ENCODE measurements around the gene RASSF3. TPM values are rescaled to one million over a fixed set of nuclear protein-coding genes. Genes with fewer than 3 reads are reported as not detected.

Gene RASSF3
- total RNA-seq, 2 experiments from 2014 or later, result 16.3 to 49.9 TPM

- TF ChIP-seq, protein P1, sequence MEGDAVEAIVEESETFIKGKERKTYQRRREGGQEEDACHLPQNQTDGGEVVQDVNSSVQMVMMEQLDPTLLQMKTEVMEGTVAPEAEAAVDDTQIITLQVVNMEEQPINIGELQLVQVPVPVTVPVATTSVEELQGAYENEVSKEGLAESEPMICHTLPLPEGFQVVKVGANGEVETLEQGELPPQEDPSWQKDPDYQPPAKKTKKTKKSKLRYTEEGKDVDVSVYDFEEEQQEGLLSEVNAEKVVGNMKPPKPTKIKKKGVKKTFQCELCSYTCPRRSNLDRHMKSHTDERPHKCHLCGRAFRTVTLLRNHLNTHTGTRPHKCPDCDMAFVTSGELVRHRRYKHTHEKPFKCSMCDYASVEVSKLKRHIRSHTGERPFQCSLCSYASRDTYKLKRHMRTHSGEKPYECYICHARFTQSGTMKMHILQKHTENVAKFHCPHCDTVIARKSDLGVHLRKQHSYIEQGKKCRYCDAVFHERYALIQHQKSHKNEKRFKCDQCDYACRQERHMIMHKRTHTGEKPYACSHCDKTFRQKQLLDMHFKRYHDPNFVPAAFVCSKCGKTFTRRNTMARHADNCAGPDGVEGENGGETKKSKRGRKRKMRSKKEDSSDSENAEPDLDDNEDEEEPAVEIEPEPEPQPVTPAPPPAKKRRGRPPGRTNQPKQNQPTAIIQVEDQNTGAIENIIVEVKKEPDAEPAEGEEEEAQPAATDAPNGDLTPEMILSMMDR (conservative IDR thresholded peaks at IDR 0.05; ENCODE audit: low read length), result no peak
- no peak for TF ChIP-seq EZH2phosphoT487 (IDR thresholded peaks at IDR 0.05; ENCODE audit: borderline replicate concordance, low read depth, low read length)
- ChIA-PET POLR2A (interaction anchor here (1.1 to 2.1 kb wide), 2 partner anchors 14 to 120 kb away, joined by 4 read pairs; no protein-coding TSS in a partner anchor), CTCF (ENCODE audit: unreplicated experiment) (no interaction called here)
- Histone ChIP-seq H3K4me2 (ENCODE audit: low read length) (no peak overlapping the region), H3K9me3 (ENCODE audit: low read length) (no peaks in the 10 kb centered on the region), H3K4me3 (ENCODE audit: low read depth, low read length, poor library complexity, severe bottlenecking) (no peak overlapping the region), H3K4me1 (ENCODE audit: insufficient read depth, low read length, poor library complexity, severe bottlenecking) (no peaks in the 10 kb centered on the region), H3K36me3 (ENCODE audit: insufficient read depth, low read length) (peaks cover 83% of the 10 kb centered on the region), H4K20me1 (ENCODE audit: insufficient read depth, low read length) (no peaks in the 10 kb centered on the region), H3K9me2 (ENCODE audit: insufficient read depth, low read length) (no peaks in the 10 kb centered on the region), H3K79me2 (ENCODE audit: insufficient read depth, low read depth, low read length) (no peaks in the 10 kb centered on the region), H3K27ac (ENCODE audit: low read depth, low read length, poor library complexity, severe bottlenecking) (no peak overlapping the region), H2AFZ (ENCODE audit: low read length) (no peak overlapping the region)
- no peak for DNase-seq (ENCODE audit: low spot score)
- BruUV-seq (replicated peaks), result no TSS peak
- intact Hi-C loops (cut with micrococcal nuclease; ENCODE audit: unreplicated experiment), result no loop called here
Observed at GRCh38 chr12:64691227-64691794, 81.0 kb downstream of the RASSF3 start.

GRCh38 chr12:64691795-64692583 is 81.7 kb downstream of the RASSF3 start:
- no peak overlapping the region for H3K27ac ChIP-seq (ENCODE audit: low read depth, low read length, poor library complexity, severe bottlenecking)
- TF ChIP-seq EZH2phosphoT487 (IDR thresholded peaks at IDR 0.05; ENCODE audit: borderline replicate concordance, low read depth, low read length), result no peak
- TF ChIP-seq, protein P1 (conservative IDR thresholded peaks at IDR 0.05; ENCODE audit: low read length), result no peak
- no peaks in the 10 kb centered on the region for H3K79me2 ChIP-seq (ENCODE audit: insufficient read depth, low read depth, low read length)
- H3K4me1 ChIP-seq (ENCODE audit: insufficient read depth, low read length, poor library complexity, severe bottlenecking), result no peaks in the 10 kb centered on the region
- ChIA-PET CTCF (ENCODE audit: unreplicated experiment) (no interaction called here), POLR2A (interaction anchor here (0.7 to 2.1 kb wide), 4 partner anchors 15 to 120 kb away, joined by 3 to 4 read pairs (median 4); no protein-coding TSS in a partner anchor)
- H3K9me2 ChIP-seq (ENCODE audit: insufficient read depth, low read length), result no peaks in the 10 kb centered on the region
- BruUV-seq (replicated peaks), result no TSS peak
- intact Hi-C loops (cut with micrococcal nuclease; ENCODE audit: unreplicated experiment), result no loop called here
- no peak overlapping the region for H2AFZ ChIP-seq (ENCODE audit: low read length)
- peaks cover 83% of the 10 kb centered on the region for H3K36me3 ChIP-seq (ENCODE audit: insufficient read depth, low read length)
- DNase-seq (ENCODE audit: low spot score), result no peak
- no peak overlapping the region for H3K4me3 ChIP-seq (ENCODE audit: low read depth, low read length, poor library complexity, severe bottlenecking)
- H3K9me3 ChIP-seq (ENCODE audit: low read length), result no peaks in the 10 kb centered on the region
- H3K4me2 ChIP-seq (ENCODE audit: low read length), result no peak overlapping the region
- H4K20me1 ChIP-seq (ENCODE audit: insufficient read depth, low read length), result no peaks in the 10 kb centered on the region

Measured in OCI-LY7 (cell line).